ENCODE data around the gene BAZ2B. TPM values are rescaled to one million over a fixed set of nuclear protein-coding genes. Genes with fewer than 3 reads are reported as not detected.

BAZ2B gene
- total and polyA plus RNA-seq, 9 of the 15 experiments (the other 6 are each of a cell fraction or from before 2014, with no cell fraction given): 7.5 to 38.6 (median 19.8) TPM

- Histone ChIP-seq H3K36me3 (ENCODE audit: control insufficient read depth, insufficient read depth, low read length) (no peaks in the 10 kb centered on the region), H2AFZ (ENCODE audit: low read depth, low read length) (no peak overlapping the region), H3K9me1 (ENCODE audit: control insufficient read depth, insufficient read depth, low read length) (no peaks in the 10 kb centered on the region), H3K27me3 (ENCODE audit: control insufficient read depth in 2 of 2, insufficient read depth in 2 of 2, low read length in 2 of 2) (no peaks in the 10 kb centered on the region), H3K9me3 (replicated peaks; ENCODE audit: control insufficient read depth, insufficient read depth, low read depth, low read length) (no peaks in the 10 kb centered on the region), H4K20me1 (replicated peaks; ENCODE audit: control insufficient read depth, insufficient read depth, low read length) (no peaks in the 10 kb centered on the region), H3K79me2 (ENCODE audit: control insufficient read depth, insufficient read depth, low read length) (no peaks in the 10 kb centered on the region), H3K4me2 (ENCODE audit: insufficient read depth, low read length) (no peak overlapping the region), H3K4me3 (no peak overlapping the region), H3K4me1 (replicated peaks in 1 of 2; ENCODE audit: control insufficient read depth in 2 of 2, insufficient read depth in 2 of 2, low read length in 2 of 2) (peaks cover 0 to 7% of the 10 kb centered on the region in 2 experiments; a peak in 2 of 5 replicates), H3K27ac (ENCODE audit: extremely low read depth, low read depth, low read length) (no peak overlapping the region), H3K9ac (ENCODE audit: insufficient read depth in 1 of 2, low read depth in 2 of 2, low read length in 2 of 2) (no peak overlapping the region)
- ChIA-PET POLR2A (no interaction called here), CTCF (ENCODE audit: low intra/inter-chr PET ratio) (no interaction called here)
- in situ Hi-C loops (cut with MboI) (no loop called here), intact Hi-C loops (cut with micrococcal nuclease) (no loop called here)
- ATAC-seq (peak; percentile 50), DNase-seq (ENCODE audit: extremely low read depth in 1 of 4, low spot score in 3 of 4) (peak in 2 of 4 experiments; percentile 13 to 15), FAIRE-seq (no peak)
- BruUV-seq (replicated peaks): no TSS peak
- TF ChIP-seq ZFP1 (CRISPR knock-in tag; IDR thresholded peaks at IDR 0.05): no peak
- no peak for TF ChIP-seq C11orf30 (IDR thresholded peaks at IDR 0.05; ENCODE audit: low read depth)
- TF ChIP-seq ZBTB40 (IDR thresholded peaks at IDR 0.05): no peak
- TF ChIP-seq ZBTB40 (CRISPR knock-in tag; IDR thresholded peaks at IDR 0.05): no peak
- no peak for TF ChIP-seq PRMT5 (CRISPR knock-in tag; IDR thresholded peaks at IDR 0.05)
- no peak for TF ChIP-seq ZNF512 (tag; IDR thresholded peaks at IDR 0.05)
- TF ChIP-seq POLR2B (IDR thresholded peaks at IDR 0.05; ENCODE audit: low read depth, partially characterized antibody): no peak
- no peak for TF ChIP-seq ETV6 (IDR thresholded peaks at IDR 0.05; ENCODE audit: borderline replicate concordance in 1 of 2, low read depth in 2 of 2, low read length in 1 of 2)
- TF ChIP-seq ETV6 (CRISPR knock-in tag; IDR thresholded peaks at IDR 0.05; ENCODE audit: borderline replicate concordance): no peak
- TF ChIP-seq PTBP1 (IDR thresholded peaks at IDR 0.05; ENCODE audit: low read depth, low read length): no peak
- TF ChIP-seq ZNF134 (CRISPR knock-in tag; conservative IDR thresholded peaks at IDR 0.05): no peak
- no peak for TF ChIP-seq ZNF778 (CRISPR knock-in tag; IDR thresholded peaks at IDR 0.05)
- TF ChIP-seq MTA2 (IDR thresholded peaks at IDR 0.05; ENCODE audit: low read depth): no peak
- no peak for TF ChIP-seq ZNF76 (CRISPR knock-in tag; IDR thresholded peaks at IDR 0.05; ENCODE audit: borderline replicate concordance)
Measured at GRCh38 chr2:159455330-159455918, 160.9 kb downstream of the BAZ2B start.

All from K562 (cell line).